Tibial nerve (tissue), 4 donors: ENCODE results near the gene PMM2. TPM values are rescaled to one million over a fixed set of nuclear protein-coding genes. Genes with fewer than 3 reads are reported as not detected.
"Not testable (repeated sequence)": the region's sequence is repeated elsewhere in the genome, so short reads cannot be mapped to it uniquely, and the experiment has no call there.

Source experiments
- DNase-seq, 2 donors: peaks; one replicate each; pipeline ENCODE4 v3.0.0-alpha.2; 2019; ENCODE audit warnings: low spot score in 2 of 2
- H3K27ac ChIP-seq, 4 donors: fragments of 200-600 bp; sonication (generic) in 3 of 4; one replicate each; pipeline ENCODE4 v1.5.1; 2017 to 2019; ENCODE audit warnings: mild to moderate bottlenecking in 1 of 4
- H3K27me3 ChIP-seq, 2 donors: fragments of 200-600 bp; sonication (generic) in 1 of 2; one replicate each; pipeline versions ENCODE4 v1.5.1 to v1.6.0; 2017 to 2019
- H3K36me3 ChIP-seq, 3 donors: fragments of 200-600 bp; sonication (generic); one replicate each; pipeline ENCODE4 v1.5.1; 2018 to 2019
- H3K4me1 ChIP-seq, 4 donors: fragments of 200-600 bp; sonication (generic) in 3 of 4; one replicate each; pipeline ENCODE4 v1.5.1; 2017 to 2019
- H3K4me3 ChIP-seq, 4 donors: fragments of 200-600 bp; sonication (generic) in 3 of 4; one replicate each; pipeline ENCODE4 v1.5.1; 2017 to 2019; ENCODE audit warnings: mild to moderate bottlenecking in 1 of 4, moderate library complexity in 1 of 4
- H3K9me3 ChIP-seq, 4 donors: fragments of 200-600 bp; sonication (generic) in 3 of 4; one replicate each; pipeline ENCODE4 v1.5.1; 2017 to 2019
- CTCF ChIP-seq, 5 experiments: fragments of 200-600 bp in 3 of 5; fragments of 450-650 bp in 2 of 5; sonication (generic) in 3 of 5; IDR thresholded peaks; one replicate each; pipeline ENCODE4 v1.5.1; 2016 to 2019; ENCODE audit warnings: antibody characterized with exemption in 5 of 5, mild to moderate bottlenecking in 3 of 5, moderate library complexity in 2 of 5
- EP300 ChIP-seq, 2 donors: sonication (generic); formaldehyde crosslinking; IDR thresholded peaks; one replicate each; pipeline ENCODE4 v1.6.1; 2017; ENCODE audit warnings: antibody characterized with exemption in 2 of 2, mild to moderate bottlenecking in 1 of 2
- POLR2A ChIP-seq, 2 donors: fragments of 450-650 bp; IDR thresholded peaks; one replicate each; pipeline ENCODE4 v1.6.1; 2017; ENCODE audit warnings: antibody characterized with exemption in 2 of 2, mild to moderate bottlenecking in 2 of 2, moderate library complexity in 2 of 2
- WGBS, 2 donors: methylation state at CpG; one replicate each; pipeline ENCODE4 v1.1.5; 2018; 5-methylcytosine and 5-hydroxymethylcytosine counted together
- total RNA-seq, 4 donors: library from RNA; depleted of rRNA; stranded (reverse); fragments of >200 nt; gene quantifications; one replicate each; pipeline ENCODE4 v1.1.0, GENCODE V29; 2016

Gene PMM2
- total RNA-seq, 4 donors from 2014 or later: 37.6 to 73.8 (median 52.7) TPM

- not testable (repeated sequence) for H3K27me3 ChIP-seq, DNase-seq, H3K9me3 ChIP-seq, H3K36me3 ChIP-seq
- H3K27ac ChIP-seq: peak overlapping the region in 2 of 4 donors; percentile 36 to 74
- WGBS, 2 donors: 54 to 55% methylated on average over 4 of the region's 4 CpGs
- peak overlapping the region in 1 of 4 donors; percentile 29 for H3K4me3 ChIP-seq
- H3K4me1 ChIP-seq: peaks cover 0 to 36% (median under 1%) of the 10 kb centered on the region in 4 donors
- TF ChIP-seq EP300 (IDR thresholded peaks at IDR 0.05): peak in 1 of 2 donors; percentile 34
These were observed 44.4 kb downstream of the PMM2 start for GRCh38 chr16:8842016-8842415.

- peaks cover 0 to 40% (median 4%) of the 10 kb centered on the region in 4 donors for H3K4me1 ChIP-seq
- WGBS, 2 donors: 68 to 76% methylated on average over 5 to 12 of the region's 12 CpGs
- H3K27me3 ChIP-seq, H3K9me3 ChIP-seq, DNase-seq: not testable (repeated sequence)
- H3K36me3 ChIP-seq: peaks cover 0 to 14% (median 0%) of the 10 kb centered on the region in 3 donors
- H3K27ac ChIP-seq: peak overlapping the region in 1 of 4 donors; percentile 64
- peak overlapping the region in 1 of 4 donors; percentile 29 for H3K4me3 ChIP-seq
These were observed 45.7 kb downstream of the PMM2 start for GRCh38 chr16:8843296-8843695.

GRCh38 chr16:8845699-8846298 lies 48.2 kb downstream of the PMM2 start:
- peaks cover 0 to 39% (median 0%) of the 10 kb centered on the region in 3 donors for H3K36me3 ChIP-seq
- peak overlapping the region in 1 of 4 donors; percentile 24 for H3K27ac ChIP-seq
- H3K4me3 ChIP-seq: no peak overlapping the region
- 88 to 89% methylated on average over 7 of the region's 7 CpGs for WGBS, 2 donors
- TF ChIP-seq POLR2A (IDR thresholded peaks at IDR 0.05) (no peak), EP300 (IDR thresholded peaks at IDR 0.05) (no peak), CTCF (IDR thresholded peaks at IDR 0.05) (no peak)
- no peak for DNase-seq
- no peaks in the 10 kb centered on the region for H3K27me3 ChIP-seq
- H3K4me1 ChIP-seq: peaks cover 0 to 55% (median 11%) of the 10 kb centered on the region in 4 donors
- no peaks in the 10 kb centered on the region for H3K9me3 ChIP-seq

GRCh38 chr16:8846401-8846932 lies 48.8 kb downstream of the PMM2 start:
- TF ChIP-seq CTCF (IDR thresholded peaks at IDR 0.05) (no peak), POLR2A (IDR thresholded peaks at IDR 0.05) (no peak), EP300 (IDR thresholded peaks at IDR 0.05) (no peak)
- H3K36me3 ChIP-seq: peaks cover 0 to 46% (median 0%) of the 10 kb centered on the region in 3 donors
- WGBS, 2 donors: 89 to 90% methylated on average over 10 of the region's 10 CpGs
- no peak overlapping the region for H3K27ac ChIP-seq
- peaks cover 0 to 60% (median 11%) of the 10 kb centered on the region in 4 donors for H3K4me1 ChIP-seq
- H3K27me3 ChIP-seq: no peaks in the 10 kb centered on the region
- no peak overlapping the region for H3K4me3 ChIP-seq
- DNase-seq: no peak
- no peaks in the 10 kb centered on the region for H3K9me3 ChIP-seq

GRCh38 chr16:8847145-8847544 lies 49.5 kb downstream of the PMM2 start:
- H3K4me1 ChIP-seq: peaks cover 0 to 60% (median 11%) of the 10 kb centered on the region in 4 donors

More at GRCh38 chr16:8847145-8847544, 49.5 kb downstream of the PMM2 start:
- WGBS, 2 donors: 80% methylated on average over 13 of the region's 13 CpGs
- H3K27ac ChIP-seq: peak overlapping the region in 1 of 4 donors; percentile 74
- no peak overlapping the region for H3K4me3 ChIP-seq
- no peaks in the 10 kb centered on the region for H3K9me3 ChIP-seq
- no peak for DNase-seq
- TF ChIP-seq EP300 (IDR thresholded peaks at IDR 0.05) (no peak), CTCF (IDR thresholded peaks at IDR 0.05) (no peak), POLR2A (IDR thresholded peaks at IDR 0.05) (no peak)
- no peaks in the 10 kb centered on the region for H3K27me3 ChIP-seq
- peaks cover 0 to 50% (median 0%) of the 10 kb centered on the region in 3 donors for H3K36me3 ChIP-seq
